Measurements from ENCODE around the gene NPAS3. TPM values are rescaled to one million over a fixed set of nuclear protein-coding genes. Genes with fewer than 3 reads are reported as not detected.
A peak's percentile ranks its signal among the peaks of the same experiment; 100 is the strongest.

Gene NPAS3
- total RNA-seq, 1 donor from 2014 or later, result 0.07 TPM

DNA sequence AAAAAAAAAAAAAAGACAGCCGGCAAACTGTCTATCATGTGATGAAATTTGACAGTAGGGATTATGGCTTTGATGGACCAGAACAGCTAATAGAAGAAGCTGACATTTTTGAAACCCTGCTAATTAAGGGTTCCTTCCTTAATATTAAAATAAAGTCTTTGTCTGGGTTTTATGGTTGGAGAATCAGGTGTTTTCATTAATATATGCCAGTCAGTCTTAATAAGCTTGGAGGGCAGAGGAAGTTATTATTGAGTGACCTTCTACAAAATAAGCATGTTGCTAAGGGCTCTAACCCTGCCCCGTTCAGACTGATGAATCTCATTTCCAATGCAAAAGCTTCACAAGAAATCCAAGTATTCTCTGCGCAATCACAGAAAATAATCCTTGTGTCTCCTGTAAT is 722.4 kb downstream of the NPAS3 start:
- no peak for DNase-seq (ENCODE audit: low read depth, low spot score)

DNA sequence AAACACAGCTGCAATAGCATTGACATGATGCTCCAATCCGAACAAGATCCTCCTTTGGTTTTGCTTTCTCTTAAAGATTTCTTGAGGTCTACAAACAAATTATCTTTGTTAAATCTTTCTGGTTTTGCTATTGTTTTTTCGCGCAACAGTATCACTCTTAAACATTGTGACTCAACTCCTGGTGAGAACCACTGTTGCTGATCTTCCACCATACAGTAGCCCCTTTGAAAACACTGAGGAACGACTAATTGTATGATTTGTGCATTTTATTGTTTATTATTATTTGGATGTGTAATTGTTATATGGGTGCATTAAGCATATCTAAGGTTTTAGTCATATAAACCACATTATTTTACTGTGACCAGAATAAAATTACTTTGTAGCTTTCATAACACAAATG is 729.4 kb downstream of the NPAS3 start:
- DNase-seq (ENCODE audit: low read depth, low spot score), result no peak

DNA sequence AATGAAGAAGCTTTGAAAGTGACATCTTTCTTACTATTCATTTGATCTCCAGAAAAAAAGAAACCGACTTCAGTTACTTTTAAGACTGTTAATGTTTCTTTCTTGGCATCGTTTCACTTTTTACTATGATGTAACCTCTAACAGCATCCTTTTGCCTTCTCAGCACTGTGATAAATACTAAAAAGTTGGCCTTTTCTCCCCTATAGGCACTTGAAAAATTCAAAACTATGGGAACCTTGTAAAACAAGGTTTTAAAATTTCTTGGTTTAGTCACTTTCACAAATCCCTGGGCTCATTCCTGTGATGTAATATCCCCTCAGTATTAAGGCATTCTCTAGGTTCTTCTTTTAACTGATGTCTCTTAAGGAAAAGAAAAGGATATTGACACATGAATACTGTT is 730.4 kb downstream of the NPAS3 start:
- no peak for DNase-seq (ENCODE audit: low read depth, low spot score)

DNA sequence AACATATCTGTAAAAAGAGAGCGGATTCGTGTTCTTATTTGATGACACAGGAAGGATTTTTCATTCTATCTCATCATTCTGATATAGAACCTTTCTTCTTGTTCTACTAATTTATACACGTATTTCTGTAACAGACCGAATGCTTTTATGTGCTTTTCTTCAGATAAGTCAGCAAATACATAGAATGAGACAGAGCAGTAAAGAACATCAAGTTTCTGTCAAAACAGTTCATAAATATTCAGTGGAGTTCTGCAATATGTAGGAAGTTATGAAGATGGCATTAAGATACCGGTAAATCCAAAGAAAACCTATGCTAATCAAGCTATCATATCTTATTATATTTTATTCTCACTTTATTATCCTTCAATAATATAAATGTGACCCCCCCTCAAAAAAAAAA is 731.6 kb downstream of the NPAS3 start:
- DNase-seq (ENCODE audit: low read depth, low spot score), result no peak

DNA sequence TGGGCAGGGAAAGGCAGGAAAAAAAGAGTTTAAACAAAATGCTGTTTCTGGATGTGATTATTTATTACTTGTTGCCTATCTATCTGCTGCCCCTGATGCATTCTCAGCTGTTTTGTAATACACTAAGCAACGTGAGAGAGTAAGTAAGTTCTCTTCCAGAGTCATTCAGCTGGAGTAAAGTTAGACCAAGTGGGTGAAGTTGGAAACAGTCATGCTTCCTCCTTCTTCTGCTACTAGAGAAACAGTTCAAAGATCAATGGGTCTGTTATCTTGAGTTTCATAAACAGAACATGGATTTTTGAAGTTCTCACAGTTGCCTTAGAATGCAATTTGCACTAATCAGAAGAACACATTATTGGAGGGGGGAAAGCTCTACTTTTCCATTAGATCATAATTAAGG is 732.9 kb downstream of the NPAS3 start:
- DNase-seq (ENCODE audit: low read depth, low spot score), result no peak

GRCh38 chr14:33674927-33675326 is 736.2 kb downstream of the NPAS3 start:
- no peak for DNase-seq (ENCODE audit: low read depth, low spot score)

DNA sequence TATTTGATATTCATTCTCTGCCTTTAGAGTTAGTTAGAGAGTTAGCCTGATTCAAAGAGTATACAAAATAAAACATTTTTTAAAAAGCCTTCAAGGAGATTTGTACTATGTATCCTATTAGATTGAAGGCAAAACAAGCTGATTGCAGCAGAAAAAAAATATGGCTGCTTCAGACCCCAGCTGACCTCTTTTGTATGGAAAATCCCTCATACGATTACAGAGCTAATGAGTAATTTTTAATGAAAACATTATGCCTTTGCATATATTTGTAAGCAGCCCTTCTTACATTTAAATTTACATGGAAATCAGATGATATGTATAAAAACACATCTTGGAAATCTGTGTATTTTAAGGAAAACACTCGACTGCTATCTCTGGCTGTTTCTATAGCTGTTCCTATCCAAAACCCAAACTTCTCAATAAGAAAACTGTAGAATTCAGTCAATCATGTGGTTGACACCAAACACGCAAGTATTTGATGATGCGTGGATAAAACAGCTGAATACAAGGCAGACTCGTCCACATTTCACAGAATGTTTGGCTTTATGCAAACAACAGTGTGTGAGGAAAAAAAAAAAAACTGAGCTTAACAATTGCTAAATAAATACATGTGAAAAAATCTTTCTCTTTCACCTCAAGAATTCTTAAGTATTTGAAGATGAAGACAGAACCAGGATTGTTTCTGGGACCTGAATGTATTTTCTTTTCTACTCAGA is 736.9 kb downstream of the NPAS3 start:
- no peak for DNase-seq (ENCODE audit: low read depth, low spot score)

DNA sequence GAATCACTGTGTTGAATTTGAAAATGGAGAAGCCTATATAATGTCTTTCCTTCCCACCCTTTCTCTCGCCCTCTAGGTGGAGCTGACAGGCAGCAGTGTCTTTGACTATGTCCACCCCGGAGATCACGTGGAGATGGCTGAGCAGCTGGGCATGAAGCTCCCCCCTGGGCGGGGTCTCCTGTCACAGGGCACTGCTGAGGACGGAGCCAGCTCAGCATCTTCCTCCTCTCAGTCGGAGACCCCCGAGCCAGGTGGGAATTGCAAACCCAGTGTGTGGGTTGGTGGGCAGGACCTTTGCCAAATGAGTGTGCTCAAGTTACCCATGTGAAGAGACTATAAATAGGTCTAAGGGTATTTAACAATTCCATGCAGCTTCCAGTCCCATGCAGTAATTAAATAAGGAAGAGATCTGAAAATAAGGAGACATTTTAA is 737.5 kb downstream of the NPAS3 start:
- DNase-seq (ENCODE audit: low read depth, low spot score), result no peak

- DNase-seq (ENCODE audit: low read depth, low spot score), result no peak
Measured at GRCh38 chr14:33676891-33677290, 738.2 kb downstream of the NPAS3 start.

- DNase-seq (ENCODE audit: low read depth, low spot score), result no peak
Measured at GRCh38 chr14:33678005-33678404, 739.3 kb downstream of the NPAS3 start.

GRCh38 chr14:33679025-33679424 is 740.3 kb downstream of the NPAS3 start:
- DNase-seq (ENCODE audit: low read depth, low spot score), result no peak

- DNase-seq (ENCODE audit: low read depth, low spot score), result peak; percentile 37
Measured at GRCh38 chr14:33679461-33680225, 741.0 kb downstream of the NPAS3 start.

- no peak for DNase-seq (ENCODE audit: low read depth, low spot score)
Measured at GRCh38 chr14:33680873-33681272, 742.2 kb downstream of the NPAS3 start.

- no peak for DNase-seq (ENCODE audit: low read depth, low spot score)
Measured at GRCh38 chr14:33682760-33683159, 744.1 kb downstream of the NPAS3 start.

GRCh38 chr14:33685026-33685425 is 746.3 kb downstream of the NPAS3 start:
- no peak for DNase-seq (ENCODE audit: low read depth, low spot score)

GRCh38 chr14:33685698-33686097 is 747.0 kb downstream of the NPAS3 start:
- no peak for DNase-seq (ENCODE audit: low read depth, low spot score)

- DNase-seq (ENCODE audit: low read depth, low spot score), result no peak
Measured at GRCh38 chr14:33686218-33686617, 747.5 kb downstream of the NPAS3 start.

GRCh38 chr14:33686856-33687255 is 748.2 kb downstream of the NPAS3 start:
- DNase-seq (ENCODE audit: low read depth, low spot score), result no peak

GRCh38 chr14:33689680-33690079 is 751.0 kb downstream of the NPAS3 start:
- no peak for DNase-seq (ENCODE audit: low read depth, low spot score)

- DNase-seq (ENCODE audit: low read depth, low spot score), result no peak
Measured at GRCh38 chr14:33691907-33692306, 753.2 kb downstream of the NPAS3 start.

- no peak for DNase-seq (ENCODE audit: low read depth, low spot score)
Measured at GRCh38 chr14:33692762-33693161, 754.1 kb downstream of the NPAS3 start.

- no peak for DNase-seq (ENCODE audit: low read depth, low spot score)
Measured at GRCh38 chr14:33693237-33693636, 754.6 kb downstream of the NPAS3 start.

DNA sequence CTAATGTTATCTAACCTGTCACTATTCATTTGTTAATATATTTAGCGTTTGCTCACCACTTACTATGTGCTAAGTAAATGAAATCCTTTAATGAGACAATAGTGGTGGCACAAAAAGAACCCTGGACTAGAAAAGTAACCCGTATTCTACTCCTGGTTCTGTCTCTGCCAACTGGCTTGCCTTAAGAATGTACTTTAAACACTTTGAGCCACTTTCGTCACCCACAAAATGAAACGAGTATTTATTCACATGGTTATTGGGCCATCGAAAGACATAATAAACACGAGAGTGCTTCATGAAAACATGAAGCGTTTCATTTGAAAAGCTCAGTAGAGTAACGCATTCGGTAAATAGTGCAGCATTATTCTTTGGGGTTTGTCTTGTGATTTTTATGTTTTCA is 757.5 kb downstream of the NPAS3 start:
- no peak for DNase-seq (ENCODE audit: low read depth, low spot score)
